ENCODE measurements around the gene LAD1.
A peak's percentile ranks its signal among the peaks of the same experiment; 100 is the strongest.

LAD1 gene

DNA sequence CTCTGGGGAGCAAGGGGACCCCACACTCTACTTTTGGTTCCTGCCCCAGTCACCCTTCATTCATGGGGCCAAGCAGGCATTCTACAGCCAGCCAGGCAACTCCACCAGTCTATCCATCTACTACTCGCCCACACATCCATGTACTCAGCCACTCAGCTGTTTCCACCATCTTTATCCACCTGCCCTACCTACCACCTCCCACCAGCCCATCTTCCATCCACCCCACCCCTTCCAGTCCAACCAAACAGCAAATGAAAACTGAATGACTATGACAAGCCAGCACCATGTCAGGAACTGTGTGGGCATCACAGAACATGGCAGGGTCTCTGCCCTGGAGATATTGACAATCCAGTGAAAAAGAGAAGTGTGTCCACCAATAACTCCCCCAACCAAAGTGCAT is 7.9 kb downstream of the LAD1 start:
- DNase-seq, result no peak

GRCh38 chr1:201389051-201389450 is 10.1 kb downstream of the LAD1 start:
- DNase-seq, result no peak

DNA sequence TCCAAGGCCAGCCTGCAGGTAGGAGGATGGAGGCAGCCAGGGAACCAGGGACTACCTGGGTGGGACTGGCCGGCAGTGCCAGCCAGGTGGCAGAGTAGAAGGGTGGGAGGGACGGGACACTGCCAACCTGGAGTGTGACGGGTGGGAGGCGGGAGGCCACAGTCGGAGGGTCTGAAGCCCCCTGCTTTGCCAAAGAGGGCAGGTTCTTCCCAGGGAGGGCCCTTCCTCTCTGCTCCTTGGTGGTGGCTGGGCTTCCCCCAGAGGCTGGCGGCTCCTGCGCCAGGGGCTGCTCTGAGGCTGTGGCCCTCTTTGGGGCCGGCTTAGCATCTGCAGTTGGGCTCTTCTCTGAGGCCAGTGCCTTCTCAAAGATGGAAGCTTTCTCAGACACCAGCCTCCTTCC is 12.9 kb downstream of the LAD1 start:
- no peak for DNase-seq

DNA sequence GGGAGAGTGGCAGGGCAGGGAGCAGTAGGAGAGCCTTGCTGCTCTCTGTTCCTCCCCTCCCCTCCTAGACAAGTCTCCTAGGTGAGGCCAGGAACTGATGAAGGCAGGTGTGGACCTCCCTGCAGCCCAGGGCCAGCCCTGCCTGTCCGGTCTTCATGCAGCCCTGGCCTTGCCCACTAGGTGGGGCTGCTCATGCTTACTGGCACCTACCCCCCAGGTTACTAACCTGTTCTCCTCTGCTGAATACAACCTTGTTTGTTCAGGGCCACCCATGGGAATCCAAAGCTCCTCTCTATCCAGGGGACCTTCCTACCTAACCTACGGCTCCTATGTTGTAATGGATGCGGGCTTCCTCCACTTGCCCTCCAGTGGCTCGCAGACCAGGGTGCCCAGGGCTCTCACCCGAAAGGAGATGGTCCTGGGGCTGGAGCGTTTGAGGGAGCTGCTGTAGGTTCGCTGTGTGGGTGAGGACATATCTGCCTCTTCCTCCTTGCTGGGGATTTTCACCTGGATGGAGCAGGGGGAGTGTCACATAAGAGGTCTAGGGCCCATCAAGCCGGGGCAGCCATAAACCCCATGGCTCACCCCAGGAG is 13.7 kb downstream of the LAD1 start:
- DNase-seq, result peak; percentile 43

DNA sequence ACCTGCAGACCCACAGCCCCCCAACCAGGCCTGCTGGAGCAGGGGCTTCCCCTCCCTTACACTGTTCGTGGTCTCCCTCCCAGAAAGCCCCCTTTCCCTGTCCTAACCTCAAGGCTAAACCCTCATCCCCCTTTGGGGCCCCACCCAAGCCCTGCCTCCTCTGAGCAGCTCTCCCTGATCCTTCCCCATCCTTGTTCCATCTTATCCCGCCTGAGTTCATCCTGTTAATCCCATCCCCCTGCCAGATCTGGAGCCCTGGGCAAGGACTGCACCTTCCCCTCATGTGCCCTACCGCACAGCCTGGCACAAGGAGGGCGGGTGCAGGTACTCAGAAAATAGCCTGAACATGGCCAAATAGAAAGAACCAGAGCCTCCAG is 14.7 kb downstream of the LAD1 start:
- no peak for DNase-seq

- DNase-seq, result no peak
These were observed 15.3 kb downstream of the LAD1 start for GRCh38 chr1:201383647-201384405.

DNA sequence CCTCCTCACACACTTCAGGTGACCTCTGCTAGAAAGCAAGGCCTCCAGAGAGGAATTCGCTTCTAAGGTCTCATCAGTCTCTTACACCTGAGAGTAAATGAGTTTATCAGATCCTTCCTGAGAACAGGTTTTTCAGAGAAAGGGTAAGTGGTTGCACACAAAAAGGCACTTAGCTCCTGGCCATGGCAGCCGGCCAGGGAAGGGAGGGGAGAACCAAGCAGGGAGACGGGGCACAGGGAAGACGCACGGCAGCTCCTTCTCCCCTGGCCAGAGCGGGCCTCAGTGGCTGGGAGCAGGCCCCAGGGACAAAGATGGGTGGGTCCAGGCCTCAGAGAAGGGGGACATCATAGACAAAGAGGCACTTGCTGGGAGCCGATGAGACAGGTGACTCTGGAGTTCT is 18.0 kb downstream of the LAD1 start:
- DNase-seq, result no peak

DNA sequence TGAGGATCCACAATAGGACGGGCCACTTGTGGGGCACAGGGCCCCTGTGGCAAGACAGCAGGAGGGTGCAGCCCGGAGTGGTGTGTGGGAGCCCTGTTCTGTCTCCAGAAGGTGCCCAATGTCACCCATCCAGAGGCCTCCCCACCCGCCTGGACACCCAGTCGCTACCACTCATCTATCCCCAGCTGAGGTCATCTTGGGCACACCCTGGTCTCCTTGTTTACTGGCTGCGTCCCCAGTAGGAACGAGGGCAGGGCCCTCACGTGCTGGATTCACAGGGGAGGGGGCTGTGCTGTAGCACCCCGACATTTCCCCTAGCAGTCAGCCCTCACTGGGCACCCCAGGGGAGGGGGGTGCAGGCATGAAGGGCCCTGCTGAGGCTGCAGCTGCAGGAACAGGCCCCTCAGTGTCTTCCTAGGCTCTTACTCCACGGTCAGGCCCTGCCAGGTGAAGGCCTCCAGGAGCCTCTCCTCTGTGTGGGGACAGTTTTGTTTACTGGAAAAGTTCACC is 19.3 kb downstream of the LAD1 start:
- DNase-seq, result no peak

DNA sequence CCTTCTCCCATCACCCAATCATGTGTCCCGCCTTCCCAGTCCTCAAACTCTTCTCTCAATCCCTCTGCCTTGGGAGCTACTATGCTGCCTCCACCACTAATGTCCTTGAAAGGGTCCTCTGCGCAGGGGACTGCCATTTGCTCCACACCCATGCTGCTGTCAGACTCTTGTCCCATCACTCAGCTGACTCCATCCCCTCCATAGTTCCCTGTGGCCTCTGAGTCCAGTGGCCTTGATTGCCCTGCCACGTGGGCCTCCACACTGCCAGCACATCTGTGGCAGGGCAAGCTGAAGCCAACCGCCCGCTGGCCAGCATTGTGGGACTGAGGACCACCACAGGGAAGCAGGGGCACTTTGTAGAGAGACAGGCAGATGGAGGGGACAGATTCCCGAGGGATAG is 20.3 kb downstream of the LAD1 start:
- DNase-seq, result no peak

- DNase-seq, result no peak
These were observed 21.5 kb downstream of the LAD1 start, which contains the start of gene TNNT2 for GRCh38 chr1:201377611-201378092. Gene TNNT2, minus strand, starts transcription at chr1:201377680. Its CDS starts 4,426 bp downstream, at chr1:201373254.

- peak; percentile 23 for DNase-seq
These were observed 22.4 kb downstream of the LAD1 start for GRCh38 chr1:201376464-201377374.

DNA sequence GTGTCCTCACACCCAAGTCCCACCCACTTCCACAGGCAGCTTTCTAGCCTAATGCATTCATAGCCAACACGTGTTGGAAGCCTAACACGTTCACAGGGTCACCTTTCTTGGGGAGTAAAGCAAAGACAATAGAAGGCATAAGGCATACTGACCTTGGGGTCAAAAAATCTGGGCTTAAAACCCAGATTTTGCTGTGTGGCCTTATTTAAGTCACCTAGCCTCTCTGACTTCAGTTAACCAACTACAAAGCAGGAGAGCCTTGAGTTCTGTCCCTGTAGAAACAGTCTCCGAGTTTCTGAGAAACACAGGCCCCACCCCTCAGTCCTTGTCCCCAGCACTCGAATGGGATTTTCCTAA is 23.0 kb downstream of the LAD1 start:
- DNase-seq, result no peak

GRCh38 chr1:201375169-201375568 is 24.0 kb downstream of the LAD1 start:
- no peak for DNase-seq

DNA sequence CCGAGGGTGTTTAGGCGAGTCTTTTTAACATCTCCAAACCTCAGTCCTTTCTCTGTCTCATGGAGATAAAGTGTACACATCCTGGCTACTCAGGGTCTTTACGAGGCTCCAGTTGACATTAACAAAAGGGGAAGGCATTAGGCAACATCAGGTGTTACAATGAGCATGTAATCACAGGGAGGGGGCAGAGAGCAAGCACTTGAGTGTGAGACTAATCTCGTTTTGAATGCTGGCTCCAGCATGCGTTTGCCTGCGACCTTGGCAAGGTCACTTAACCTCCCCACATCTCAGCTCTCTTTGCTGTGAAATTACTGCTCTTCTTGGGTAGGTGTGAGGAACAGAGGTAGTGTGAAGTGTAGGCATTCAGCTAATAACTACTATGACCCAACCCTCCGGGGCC is 24.8 kb downstream of the LAD1 start:
- no peak for DNase-seq

DNA sequence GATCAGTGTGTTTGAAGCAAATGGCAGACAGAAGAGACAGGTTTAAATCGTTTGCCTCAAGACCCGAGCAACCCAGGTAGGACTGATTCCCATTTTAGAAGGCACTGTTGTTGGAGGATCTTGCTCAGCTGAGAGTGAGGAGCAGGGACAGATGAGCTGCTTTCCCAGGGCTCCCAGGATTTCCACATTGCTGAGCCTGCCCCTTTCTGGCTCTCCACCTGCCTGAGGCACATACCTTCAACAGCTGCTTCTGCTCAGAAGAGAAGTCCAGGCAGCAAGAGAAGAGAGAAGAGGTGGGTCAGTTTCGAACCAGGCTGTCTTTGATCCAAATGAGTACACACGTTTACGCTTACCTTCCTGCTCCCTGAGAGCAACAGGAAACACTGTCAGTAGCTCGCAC is 27.3 kb downstream of the LAD1 start:
- DNase-seq, result no peak

GRCh38 chr1:201371276-201371675 is 27.8 kb downstream of the LAD1 start:
- no peak for DNase-seq

DNA sequence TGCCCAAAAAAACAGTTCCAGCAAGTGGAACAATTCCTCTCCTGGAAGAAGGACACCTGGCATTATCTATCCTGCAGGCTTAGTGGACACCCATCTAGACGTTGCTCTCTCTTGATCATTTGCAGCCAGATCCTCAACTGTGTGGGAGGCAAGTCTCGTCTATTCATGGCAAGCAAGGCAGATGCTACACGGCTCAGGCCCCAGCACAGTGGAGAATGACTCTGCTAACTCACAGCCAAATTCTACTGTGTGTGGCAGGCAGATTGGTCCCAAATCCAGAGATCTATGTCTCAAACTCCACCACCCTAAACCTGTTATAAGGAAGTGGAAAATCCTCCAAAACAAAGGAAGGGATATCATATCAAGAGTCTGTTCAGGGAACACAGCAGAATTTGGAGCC is 28.6 kb downstream of the LAD1 start:
- DNase-seq, result no peak

DNA sequence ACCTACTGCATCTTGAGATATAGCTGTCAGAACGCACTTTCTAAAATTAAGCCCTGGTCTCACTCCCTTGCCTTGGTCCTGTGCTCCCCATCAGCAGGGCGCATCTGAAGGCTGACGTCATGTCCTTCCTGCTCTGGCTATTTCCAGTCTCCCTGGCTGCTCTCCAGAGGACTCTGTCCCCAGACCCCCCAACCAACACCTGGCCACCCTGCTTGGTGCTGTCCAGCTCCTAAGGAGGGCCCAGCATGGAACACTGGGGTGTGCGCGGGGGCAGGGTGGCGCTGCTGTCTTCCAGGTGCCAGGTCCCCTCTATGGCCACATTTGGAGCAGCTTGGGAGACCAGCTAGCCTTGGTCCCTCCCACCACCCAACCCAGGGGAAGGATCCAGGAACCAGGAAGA is 29.9 kb downstream of the LAD1 start:
- DNase-seq, result no peak

DNA sequence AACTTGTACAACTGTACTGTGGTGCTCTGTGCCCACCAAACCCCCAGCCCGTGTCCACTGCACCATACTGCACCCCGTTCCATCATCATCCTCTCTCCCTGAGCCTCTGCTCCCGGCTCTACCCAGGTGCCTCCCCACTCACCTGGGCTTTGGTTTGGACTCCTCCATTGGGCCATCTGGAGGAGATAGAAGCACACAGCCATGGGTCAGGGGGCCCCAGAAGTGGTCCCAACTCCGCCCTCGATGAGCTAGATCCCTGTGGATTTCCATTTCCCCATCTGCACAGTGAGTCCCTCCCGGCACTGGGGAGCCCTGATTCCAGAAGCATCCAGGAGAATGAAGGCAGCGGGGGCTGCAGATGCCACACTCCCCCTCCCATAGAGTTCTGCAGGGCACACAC is 32.4 kb downstream of the LAD1 start:
- no peak for DNase-seq

DNA sequence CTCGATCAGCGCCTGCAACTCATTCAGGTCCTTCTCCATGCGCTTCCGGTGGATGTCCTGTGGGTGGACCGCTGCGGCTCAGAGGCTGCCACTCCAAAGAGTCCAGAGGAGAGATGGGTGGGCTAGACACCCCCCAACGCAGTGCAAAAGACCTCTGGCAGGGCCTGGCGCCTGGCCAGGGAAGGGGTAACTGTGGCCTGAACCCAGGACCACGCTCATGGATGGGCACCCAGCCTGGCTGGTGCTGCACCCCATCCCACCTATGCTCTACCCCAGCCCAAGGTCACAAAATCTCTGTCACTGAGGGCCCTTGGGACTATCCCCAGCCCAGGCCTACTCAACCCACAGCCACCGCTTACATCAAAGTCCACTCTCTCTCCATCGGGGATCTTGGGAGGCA is 33.9 kb downstream of the LAD1 start:
- DNase-seq, result no peak

DNA sequence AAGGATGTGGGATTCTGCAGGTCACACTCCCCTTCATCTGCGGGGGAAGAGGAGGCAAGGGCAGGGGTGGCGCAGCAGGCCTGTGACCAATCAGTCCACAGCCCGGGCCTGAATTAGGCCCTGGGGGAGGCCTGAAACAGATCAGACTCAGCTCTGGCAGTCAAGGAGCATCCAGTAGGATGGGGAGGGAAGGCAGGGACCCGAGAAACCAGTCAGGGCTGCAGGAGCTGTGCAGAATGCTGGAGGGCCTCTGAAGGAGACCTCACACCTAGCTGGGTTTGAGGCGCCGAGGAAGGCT is 34.4 kb downstream of the LAD1 start:
- DNase-seq, result no peak

DNA sequence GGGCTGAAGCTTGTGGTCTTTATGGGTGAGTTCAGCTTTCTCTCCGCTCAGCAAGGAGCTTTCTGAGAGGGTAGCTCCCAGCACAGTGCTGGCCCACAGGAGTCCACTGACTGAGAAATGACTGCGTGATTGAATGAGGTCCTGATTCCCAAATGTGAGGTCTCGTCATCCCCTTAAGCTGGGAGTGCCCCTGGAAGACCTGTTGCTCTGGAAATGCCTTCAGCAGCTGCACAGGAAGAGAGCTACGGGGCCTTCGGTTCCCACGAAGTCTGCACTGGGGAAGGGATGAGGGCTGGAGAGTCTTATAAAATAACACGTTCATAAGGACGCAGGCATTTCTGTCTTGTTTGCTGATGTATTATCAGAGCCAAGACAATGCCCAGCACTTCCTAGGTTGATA is 35.7 kb downstream of the LAD1 start:
- DNase-seq, result no peak

DNA sequence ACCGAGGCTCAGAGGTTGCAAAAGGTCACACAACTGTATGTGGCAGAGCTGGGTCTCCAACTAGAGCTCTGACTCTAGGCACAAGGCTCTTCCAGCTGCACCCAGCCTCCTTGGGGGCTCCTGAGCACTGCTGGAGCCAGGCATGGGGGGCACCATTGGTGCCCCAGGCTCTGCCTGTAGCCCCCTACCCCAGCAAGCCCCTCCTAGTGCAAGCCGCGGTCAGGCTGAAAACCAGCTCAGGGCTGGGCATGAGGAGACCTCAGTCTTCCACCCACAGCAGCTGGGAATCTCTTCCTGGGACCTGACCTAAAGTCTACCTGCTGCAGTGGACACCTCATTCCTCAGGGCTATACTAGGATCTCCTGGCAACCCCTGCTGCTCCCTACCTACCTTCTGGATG is 36.2 kb downstream of the LAD1 start:
- no peak for DNase-seq

Data from inflammatory macrophage treated with lipopolysaccharide for 4 hours (primary cell).